Stimulated activated CD8-positive, alpha-beta memory T cell treated with anti-CD3 and anti-CD28 coated beads, Interleukin-7, amount 100 ng/mL, for 1 hour (primary cell): ENCODE results near the gene TPO.
"Not testable (repeated sequence)": the region's sequence is repeated elsewhere in the genome, so short reads cannot be mapped to it uniquely, and the experiment has no call there.

Experiments used
- DNase-seq, 2 donors: peaks; one replicate each; pipeline ENCODE4 v3.0.0-alpha.2; 2020; ENCODE audit warnings: low read depth in 2 of 2

TPO gene

DNA sequence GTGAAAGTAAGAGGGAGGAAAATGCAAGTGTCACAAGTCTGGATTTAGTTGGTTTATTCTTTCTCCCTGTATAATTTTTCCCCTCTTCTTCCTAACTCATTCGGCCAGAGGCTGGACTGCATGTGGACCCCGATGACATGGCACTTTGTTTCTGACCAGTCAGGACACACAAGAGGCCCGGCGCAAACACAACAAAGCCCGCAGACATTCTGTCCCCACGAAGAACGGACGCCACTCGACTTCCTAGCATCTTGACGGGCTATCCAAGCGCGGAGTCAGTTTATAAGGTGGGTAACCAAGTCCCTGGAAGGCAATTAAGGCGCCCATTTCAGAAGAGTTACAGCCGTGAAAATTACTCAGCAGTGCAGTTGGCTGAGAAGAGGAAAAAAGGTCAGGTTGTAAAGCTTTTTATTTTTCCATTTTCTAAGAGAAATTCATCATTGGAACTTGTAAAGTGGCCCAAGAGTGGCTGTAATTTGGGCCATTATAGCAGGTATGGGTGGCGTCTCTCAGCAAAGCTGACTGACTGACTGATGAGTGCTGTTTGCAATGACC lies at the start of gene TPO:
TSS of gene TPO (plus strand) at position 308 of the 555 bp plus-strand sequence. CDS start 946 bp downstream, outside the sequence.
- no peak for DNase-seq

GRCh38 chr2:1366546-1367134 lies 46.6 kb upstream of the TPO start:
- no peak for DNase-seq

- DNase-seq, result no peak
These were observed 45.7 kb upstream of the TPO start for GRCh38 chr2:1367601-1368000.

- no peak for DNase-seq
These were observed 43.4 kb upstream of the TPO start for GRCh38 chr2:1369905-1370304.

GRCh38 chr2:1370461-1370860 lies 42.8 kb upstream of the TPO start:
- DNase-seq, result no peak

- DNase-seq, result no peak
These were observed 42.2 kb upstream of the TPO start for GRCh38 chr2:1371082-1371481.

DNA sequence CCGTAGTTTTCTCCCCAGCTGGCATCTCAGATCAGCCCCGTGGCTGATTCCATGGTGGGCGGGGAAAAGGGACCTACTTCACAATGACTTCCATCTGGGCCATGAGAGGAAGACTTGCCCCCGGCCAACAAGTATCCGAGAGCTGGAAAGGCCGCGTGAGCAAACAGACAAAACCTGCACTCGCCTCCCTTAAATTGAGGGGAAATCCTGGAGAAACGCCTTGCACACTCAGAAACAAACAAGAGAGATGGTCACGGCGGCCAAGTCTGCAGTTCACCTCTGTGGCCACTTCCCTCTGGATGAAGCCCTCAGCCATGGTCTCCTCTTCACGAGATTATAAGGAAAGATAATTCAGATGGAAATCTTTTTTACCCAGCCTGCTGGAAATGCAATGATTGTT lies 39.4 kb upstream of the TPO start:
- no peak for DNase-seq

GRCh38 chr2:1374287-1374686 lies 39.0 kb upstream of the TPO start:
- no peak for DNase-seq

DNA sequence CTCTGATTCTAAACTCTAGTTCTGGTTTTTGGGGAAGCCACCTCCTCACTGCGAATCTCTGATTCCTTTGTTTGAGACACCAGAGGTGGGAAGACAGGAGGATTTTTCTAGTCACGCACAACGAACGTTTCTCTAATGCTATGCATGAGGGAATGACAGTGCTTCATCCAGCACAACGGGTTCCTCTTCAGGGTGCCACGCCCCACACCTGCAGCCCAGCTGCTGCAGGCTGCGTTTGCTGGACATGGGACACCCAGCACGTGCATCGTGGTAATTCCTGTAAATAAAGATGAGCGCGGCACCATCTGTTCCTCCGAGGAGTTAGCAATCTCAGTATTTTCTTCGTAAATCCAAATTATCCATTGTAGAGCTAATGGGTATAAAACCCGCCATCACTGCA lies 37.5 kb upstream of the TPO start:
- DNase-seq, result no peak

GRCh38 chr2:1377473-1377872 lies 35.8 kb upstream of the TPO start:
- DNase-seq, result no peak

- DNase-seq, result no peak
These were observed 34.7 kb upstream of the TPO start for GRCh38 chr2:1378456-1379150.

DNA sequence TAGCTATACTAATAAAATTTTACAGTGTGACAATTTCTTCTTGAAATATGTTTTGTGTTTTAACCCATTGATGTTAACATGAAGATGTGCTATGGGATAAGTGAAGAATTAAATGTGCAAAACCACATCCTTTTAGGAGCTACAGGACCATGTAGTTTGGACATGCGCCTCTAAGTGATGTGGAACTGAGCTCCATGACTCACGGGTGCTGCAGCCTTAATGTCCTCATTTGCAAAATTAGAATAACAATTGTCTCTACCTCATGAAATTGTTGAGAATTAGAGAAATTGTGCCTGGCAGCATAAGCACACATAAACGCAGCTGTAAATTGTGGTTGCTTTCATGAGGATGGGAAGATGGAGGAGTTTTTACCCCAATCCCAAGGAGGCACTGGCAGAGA lies 31.6 kb upstream of the TPO start:
- no peak for DNase-seq

- DNase-seq, result not testable (repeated sequence)
These were observed 25.1 kb upstream of the TPO start for GRCh38 chr2:1387954-1388725.

- DNase-seq, result not testable (repeated sequence)
These were observed 23.1 kb upstream of the TPO start for GRCh38 chr2:1390118-1390517.

DNA sequence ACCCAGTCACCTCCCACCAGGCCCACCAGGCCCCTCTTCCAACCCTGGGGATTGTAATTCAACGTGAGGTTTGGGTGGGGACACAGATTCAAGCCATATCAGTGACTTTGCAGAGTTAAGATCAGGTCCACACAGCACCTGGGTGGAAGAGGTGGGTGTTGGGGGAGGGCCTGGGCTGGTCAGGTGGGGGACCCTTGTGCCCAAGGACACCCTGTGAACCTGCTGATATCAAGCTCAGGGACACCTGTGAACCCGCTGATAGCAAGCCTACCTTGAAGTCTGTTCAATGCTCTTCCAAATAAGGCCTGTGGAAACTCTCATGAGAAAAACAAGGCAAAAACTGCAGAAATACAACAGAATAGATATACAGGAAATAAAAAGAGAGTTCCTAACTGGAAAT lies 19.9 kb upstream of the TPO start:
- no peak for DNase-seq

DNA sequence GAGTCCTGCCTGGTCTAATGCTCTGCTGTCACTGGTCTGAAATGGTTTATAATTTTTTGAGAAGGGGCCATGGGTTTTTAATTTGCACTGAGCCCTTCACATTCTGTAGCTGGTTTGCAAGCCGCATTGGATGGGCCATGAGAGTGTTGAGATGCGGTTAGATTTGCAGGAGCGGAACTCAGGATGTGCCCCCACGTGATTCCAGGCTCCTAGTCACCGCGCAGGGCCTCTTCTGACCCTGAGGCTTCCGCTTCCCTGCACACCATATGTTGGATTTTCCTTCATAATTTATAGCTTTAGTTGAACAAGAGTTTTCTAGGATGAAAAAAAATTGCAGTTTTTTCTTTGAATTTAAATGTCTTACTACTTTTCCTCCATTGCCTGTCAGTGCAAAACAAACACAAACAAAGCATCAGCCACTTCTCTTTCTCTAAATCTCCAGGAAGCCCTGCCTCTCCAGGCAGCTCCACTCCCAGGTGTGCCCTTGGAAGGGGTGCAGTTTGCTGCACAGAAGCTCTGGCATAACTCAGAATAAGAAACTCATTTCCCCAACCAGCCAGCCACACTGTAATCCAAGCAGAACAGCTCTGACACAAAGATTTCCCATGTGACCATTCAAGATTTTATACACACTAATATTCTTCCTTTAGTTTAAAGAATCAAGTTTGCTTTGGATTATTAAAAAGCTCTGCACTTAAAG lies 18.4 kb upstream of the TPO start:
- no peak for DNase-seq

DNA sequence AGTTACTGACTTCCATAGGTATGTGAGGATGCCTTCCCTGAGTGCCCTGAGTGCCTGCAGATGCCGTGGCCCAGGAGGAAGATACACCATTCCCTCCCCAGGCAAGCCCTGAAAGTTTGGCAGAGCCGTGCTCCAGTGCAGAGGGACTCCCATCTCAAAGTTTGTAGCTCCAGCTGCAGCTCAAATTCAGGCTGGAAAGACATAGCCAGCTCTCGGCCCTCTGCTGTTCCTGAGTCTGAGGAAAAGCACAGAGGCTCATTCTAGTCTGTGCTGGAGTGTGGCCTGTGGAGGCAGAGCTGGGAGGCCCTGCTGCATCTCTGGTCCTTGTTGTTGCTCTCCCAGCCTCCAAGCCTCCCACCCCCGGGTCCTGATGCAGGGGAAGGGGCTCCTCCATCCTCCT lies 15.9 kb upstream of the TPO start:
- DNase-seq, result no peak

- DNase-seq, result no peak
These were observed 15.1 kb upstream of the TPO start for GRCh38 chr2:1398191-1398590.

GRCh38 chr2:1400943-1401735 lies 12.1 kb upstream of the TPO start:
- DNase-seq, result no peak

DNA sequence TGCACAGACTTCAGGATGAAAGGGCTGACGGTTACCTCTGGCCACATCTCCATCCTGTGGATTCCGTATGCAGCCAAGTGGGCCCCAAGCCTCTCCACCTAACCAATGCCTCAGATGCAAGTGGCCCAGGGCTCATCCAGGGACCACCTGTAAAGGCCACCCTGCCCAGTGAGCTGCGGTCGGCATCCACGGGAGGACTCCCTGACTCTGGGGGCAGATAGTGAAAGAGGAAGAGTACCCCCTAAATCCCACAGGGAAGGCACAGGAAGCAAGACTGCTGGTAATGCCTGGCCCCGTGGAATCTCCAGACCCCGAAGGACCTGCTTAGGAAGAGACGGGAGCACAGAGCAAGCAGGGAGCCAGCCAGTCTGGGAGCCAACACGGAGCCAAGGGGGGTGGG lies 11.2 kb upstream of the TPO start:
- DNase-seq, result no peak

DNA sequence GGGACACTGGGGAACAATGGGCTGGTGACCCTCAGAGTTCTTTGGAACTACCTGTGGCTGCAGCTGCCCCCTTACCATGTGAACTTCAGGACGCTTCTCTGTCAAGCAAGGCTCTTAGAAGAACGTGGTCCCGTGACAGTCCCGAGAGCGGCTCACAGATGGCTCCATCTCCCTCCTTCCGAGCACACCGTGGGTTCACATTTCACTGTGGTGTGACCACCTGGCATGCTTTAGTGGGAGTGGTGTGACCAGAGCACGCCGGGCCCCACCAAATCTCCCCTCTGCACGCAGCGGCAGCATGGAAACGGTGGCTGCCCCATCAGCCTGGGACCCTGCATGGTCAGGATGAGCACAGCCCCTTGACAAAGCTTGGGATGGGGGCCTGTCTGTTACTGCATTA lies 9.7 kb upstream of the TPO start:
- DNase-seq, result no peak
